ENCODE data around the gene PTPN3.

Gene PTPN3

DNA sequence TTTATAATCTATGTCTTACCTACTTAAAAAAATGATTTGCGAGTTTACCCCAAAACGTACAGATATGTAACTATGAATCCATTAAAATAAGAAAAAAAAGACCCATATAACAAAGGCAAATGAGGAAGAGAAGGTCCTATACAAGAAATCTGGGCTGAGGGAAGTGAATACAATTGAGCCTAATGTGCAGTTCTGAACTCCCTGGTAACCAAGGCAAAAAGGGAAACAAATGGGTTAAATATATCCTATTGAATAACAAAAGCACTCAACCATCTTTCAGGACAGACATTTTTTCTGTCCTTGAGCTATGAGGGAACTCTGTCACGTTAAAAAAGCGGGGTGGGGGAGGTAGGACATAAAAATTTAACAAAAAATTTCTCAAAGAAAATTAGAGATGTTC is 78.6 kb downstream of the PTPN3 start:
- no peak for DNase-seq

- no peak for DNase-seq
Observed at GRCh38 chr9:109418827-109419226, 79.3 kb downstream of the PTPN3 start.

GRCh38 chr9:109417585-109418544 is 80.2 kb downstream of the PTPN3 start:
- DNase-seq, result no peak

GRCh38 chr9:109417054-109417453 is 81.1 kb downstream of the PTPN3 start:
- no peak for DNase-seq

DNA sequence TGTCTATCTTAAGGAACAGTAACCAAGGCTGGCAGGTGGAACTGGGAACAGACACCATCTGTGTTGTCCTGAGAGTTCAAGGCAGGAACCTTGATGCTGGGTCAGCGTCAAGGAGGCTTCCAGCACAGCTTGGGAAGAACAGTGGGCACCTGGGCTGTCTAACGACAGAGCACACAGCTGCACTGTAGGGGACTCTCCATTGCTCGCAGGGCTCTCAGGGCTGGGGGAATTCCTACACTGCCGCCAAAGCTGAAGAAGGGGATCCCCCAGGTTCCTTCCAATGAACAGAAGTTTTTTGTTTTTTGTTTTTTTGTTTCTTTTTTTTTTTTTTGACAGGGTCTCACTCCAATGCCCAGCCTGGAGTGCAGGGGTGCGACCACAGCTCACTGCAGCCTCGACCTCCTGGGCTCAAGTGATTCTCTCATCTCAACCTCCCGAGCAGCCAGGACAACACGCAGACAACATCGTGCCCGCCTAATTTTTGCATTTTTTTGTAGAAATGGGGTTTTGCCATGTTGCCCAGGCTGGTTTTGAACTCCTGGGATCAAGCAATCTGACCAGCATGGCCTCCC is 81.9 kb downstream of the PTPN3 start:
- DNase-seq, result no peak

DNA sequence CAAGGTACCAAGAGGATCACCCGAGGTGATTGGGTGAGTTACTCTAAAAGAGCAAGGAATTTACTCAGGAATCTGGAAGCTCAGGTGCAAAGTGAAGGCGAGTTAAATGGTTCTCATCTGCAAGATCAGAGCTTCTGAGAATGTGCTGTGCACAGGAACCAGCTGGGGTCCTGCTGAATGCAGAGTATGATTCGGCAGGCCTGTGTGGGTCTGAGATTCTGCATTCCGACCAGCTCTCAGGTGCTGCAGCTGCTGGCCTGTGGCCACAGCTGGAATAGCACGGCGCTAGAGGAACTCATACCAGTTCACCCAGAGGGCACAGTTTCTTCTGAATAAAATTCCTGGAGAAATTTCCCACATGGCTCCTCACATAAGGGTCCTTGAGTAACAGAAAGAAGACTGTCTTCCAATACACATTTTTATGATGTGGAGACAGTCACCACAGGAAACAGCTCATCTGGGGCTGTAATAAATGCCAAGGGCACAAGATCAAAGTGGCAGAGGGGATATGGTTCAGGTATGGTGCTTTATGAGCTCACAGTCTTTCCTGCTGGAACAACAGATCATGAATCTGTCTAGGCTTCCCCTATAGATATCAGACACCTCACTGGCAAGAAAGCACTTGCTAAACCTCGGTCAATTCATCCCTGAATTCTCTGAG is 83.9 kb downstream of the PTPN3 start:
- no peak for DNase-seq

DNA sequence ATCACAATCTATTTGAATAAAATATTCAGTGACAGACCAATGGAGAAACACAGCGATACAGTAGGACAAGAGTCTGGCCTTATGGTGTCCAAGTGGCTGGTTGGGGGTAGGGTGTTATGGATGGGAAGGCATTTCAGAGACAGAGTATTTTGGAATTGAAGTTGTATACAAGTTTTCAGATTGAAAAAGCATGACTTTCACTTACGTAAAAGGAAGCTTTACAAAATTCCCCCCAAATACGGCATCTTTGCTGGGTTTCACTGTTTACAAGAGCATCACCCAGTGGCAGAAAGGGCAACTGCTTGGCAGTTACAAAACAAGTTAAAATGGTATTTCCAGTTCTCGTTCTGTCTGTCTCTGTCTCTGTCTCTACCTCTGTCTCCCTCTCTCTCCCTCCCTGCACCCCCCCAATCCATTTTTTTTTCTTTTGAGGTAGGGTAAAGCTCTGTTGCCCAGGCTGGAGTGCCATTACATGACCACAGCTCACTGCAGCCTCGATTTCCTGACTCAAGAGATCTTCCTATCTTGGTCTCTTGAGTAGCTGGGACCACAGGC is 86.2 kb downstream of the PTPN3 start:
- peak; percentile 9 for DNase-seq

DNA sequence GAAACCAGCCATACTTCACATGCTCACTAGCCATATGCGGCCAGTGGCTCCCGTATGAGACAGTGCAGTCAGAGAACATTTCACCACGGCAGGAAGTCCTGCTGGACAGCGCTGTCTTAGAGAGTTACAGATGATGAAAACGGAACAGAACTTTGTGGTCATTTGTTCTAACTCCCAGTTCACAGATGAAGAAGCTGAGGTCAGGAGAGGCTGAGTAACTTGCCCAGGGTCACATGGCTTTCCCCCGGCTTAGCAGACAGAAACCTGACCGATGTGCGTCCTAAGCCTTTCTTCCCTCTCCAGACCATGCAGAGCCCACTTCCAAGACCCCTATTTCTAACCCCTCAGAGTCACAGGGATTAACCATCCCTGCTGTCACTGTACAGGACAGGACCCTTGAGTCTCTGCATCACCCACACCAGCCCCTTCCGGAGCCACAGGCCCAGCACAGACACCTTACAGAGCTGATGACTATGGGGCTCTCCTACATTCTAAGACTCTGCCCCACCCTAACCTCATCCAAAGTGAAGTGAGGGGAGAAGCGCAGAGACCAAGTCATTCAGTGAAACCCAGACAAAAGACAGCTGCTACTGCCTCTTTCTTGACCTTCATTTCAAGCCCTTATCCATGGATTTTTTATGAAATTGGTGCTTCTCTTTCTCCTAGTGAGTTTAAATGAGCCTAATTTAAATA is 86.9 kb downstream of the PTPN3 start:
- DNase-seq, result no peak

DNA sequence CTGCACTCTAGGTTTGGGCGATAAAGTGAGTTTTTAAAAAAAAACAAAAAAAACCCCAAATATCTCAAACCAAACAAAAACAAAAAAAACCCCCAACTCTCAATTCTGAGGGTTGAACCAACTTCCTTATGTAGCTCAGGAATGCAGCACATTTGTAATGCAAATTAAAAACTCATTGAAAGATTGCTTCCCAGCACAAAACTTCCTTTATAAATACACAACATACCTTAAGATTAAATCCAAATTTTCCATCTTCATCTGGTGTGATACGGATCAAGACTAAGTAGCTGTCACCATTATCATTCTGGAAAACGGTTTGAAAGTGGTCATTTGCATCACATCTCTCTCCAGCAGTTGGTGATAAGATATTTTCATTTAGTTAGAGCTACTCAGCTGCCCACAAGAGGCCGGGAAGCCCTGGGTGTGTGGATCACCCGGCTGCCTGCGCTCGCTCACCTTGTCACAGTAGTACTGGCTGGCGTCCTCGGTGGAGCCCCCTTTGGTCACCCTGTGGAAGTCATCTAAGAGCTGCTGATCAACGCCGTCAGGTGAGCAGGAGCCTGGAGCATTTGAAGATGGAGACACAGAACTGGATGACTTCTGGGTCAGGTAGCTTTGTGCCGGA is 88.2 kb downstream of the PTPN3 start:
- no peak for DNase-seq

DNA sequence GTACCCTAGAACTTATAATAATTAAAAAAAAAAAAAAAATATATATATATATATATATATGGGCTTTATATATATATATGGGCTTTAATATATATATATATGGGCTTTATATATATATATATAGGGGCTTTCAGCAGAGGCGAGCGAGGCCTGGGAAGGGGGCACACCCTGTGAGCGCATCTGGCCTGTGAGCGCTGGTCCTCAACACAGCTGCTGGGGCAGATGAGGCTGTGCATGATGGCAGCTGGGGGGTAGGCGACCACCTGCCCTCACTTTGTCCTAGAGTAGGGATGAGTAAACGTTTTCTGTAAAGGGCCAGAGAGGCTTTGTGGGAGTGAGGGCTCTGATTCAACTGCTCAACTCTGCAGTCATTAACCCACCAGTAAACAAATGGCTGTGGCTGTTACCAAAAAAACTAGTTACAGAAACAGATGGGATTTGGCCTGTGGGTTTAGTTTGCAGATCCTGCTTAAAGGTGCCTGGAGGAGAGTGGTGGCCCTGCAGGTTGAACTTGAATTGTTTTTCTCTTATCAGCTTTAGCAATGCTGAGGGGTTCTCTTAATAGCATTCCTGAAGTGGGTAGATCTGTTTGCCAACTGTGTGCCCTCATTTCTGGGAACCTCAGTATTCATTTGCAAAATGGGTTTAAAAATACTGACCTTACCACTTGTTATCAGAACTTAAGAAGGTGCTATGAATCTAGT is 89.2 kb downstream of the PTPN3 start:
- no peak for DNase-seq

DNA sequence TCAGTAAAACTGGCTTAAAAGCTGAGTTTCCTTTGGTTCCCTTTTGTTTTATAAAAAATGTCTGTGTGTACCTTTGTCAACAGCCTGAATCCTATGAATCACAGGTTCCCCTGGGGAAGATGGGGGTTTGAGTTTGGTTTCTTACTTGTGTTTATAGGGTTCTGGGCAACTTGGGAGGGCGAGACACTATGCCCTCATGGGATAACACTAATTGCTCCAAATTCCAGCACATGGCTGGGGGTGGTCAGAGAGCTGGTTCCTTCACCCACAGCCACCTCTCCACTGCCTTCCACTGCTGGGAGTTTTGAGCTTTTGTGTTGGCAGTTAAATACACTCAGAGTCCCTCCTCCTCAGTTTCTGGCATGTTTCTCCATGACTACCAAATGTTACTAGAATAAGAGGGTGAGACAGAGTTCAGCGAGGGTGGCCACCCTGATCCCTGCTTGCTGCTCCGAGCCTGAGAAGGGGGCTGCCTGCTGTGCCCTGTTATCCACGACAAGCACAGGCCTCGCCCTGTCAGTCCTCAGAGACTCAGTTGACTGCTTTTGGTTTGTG is 94.3 kb downstream of the PTPN3 start:
- no peak for DNase-seq

DNA sequence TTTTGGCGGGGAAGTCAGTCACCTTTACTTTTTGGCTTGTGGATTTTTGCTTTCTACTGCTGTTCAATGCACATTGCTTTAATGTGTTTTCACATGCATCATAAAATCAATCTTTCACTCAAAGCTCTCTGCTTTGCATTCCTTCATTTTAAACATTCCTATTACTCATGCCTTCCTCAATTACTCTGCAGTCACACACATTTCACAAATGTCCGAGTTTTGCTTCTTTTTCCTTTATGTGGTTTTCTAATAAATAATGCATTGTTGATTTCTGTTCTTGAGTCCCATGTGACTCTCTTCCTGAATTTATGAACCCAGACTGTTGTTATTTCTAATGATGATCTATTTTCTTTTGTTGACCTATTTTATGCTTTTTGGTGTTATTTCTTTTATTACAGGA is 95.0 kb downstream of the PTPN3 start:
- no peak for DNase-seq

DNA sequence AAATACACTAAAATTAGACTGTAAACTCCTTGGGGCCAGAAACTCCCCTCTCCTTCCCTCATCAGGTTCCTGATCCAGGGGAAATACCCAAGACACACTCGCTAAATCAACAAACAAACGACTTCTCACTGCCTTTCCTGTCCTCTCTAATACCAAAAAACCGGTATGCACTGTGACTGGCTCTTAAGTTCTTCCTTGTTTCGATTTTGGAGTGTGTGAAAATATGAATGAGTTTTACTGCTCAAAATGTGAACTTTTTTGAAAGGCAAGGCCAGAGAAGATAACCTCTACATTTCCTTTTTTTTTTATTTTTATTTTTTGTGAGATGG is 96.2 kb downstream of the PTPN3 start:
- no peak for DNase-seq

DNA sequence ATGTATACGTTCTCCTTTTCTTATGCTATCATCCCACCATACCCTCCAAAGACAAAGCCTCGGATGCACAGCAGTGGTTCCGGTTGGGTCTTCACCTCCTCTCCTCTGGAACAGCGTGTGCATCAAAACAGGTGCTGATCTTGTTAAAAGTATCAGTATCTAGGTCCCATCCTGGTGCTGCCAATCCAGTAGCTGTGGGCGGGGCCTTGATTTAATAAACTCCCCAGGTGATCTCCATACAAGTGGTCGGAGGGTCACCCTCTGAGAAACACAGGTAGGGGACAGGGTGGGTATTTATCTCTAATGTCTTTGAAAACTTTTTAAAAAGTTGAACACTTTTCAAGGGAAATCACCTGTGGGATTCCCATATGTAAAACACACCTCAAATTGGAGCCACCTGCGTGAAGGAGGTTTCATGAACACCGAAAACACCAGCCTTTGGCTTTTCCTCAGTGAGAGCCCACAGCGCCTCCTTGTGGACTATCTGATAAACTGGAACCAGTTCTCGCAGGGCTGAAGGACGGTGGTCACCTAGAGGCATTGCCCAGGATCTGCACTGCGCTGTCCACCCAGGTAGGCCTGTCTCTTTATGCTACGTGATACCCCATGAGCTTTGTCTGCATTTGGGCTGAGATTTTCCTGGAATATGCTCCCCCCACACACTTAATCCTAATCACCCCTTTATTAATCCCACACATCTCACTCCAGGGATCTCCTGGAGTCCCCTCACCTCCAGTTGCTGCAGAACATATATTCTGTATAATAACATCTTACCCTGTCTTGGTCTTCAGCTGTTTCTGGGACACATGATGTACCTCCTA is 96.7 kb downstream of the PTPN3 start:
- peak; percentile 55 for DNase-seq

DNA sequence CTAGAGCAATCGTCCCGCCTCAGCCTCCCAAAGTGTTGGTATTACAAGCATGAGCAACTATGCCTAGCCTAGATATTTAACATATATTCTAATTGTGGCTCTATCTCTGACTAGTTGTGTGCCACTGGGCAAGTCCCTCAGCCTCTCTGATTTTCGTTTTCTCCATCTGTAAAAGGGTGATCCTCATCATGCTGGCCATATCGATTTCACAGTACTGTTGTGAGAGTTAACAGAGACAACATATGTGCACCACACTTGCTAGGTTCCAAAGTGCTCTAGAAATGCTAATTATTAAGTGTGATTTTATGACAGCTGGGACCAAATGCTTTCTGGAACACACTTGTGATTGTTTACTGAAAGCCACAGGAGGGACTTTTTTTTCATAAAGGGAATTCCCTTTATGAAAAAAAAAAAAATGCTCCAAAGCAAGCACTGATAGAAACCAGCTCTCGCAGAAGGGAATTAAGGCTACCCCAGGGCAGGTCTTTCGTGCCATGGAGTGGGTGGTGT is 98.8 kb downstream of the PTPN3 start:
- DNase-seq, result no peak

DNA sequence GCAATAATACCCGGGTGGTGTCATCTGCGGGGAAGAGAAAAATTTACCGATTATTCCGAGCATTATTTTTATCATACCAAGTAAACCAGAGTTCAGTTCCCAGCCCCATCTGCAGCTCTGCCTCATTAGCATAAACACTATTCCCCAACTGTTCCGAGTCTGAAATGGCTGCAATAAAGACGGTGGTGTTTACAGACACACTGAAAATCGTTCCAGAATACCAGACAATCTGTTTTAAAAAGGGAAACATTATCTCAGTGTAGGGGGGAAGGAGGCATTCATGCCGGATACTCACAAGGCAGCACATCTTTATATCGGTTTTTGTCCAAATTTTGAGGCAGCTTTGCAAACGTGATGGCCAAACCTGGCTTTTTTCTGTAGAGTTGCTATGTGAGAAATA is 106.9 kb downstream of the PTPN3 start:
- no peak for DNase-seq

- DNase-seq, result no peak
Observed at GRCh38 chr9:109387856-109388255, 110.3 kb downstream of the PTPN3 start.

- no peak for DNase-seq
Observed at GRCh38 chr9:109387206-109387605, 110.9 kb downstream of the PTPN3 start.

DNA sequence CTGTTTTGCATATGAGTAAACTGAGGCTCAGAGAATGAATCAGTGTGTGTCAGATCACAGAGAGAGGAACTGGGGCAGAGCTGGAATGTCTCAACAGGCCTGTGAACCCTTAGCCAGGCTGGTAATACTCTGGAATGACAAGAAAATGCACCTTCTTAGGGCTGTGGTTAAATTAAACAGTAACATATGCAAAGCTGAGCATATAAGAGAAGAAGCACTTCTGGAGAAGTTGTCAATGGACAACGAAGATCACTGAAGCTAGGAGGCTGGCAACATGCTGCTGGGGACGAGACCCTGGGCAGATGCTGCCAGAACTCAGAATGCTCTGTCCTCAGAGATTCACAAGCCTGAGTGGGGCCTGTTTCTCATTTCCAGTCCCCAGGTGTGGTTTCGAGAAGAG is 112.6 kb downstream of the PTPN3 start:
- DNase-seq, result no peak

- no peak for DNase-seq
Observed at GRCh38 chr9:109383947-109384346, 114.2 kb downstream of the PTPN3 start.

DNA sequence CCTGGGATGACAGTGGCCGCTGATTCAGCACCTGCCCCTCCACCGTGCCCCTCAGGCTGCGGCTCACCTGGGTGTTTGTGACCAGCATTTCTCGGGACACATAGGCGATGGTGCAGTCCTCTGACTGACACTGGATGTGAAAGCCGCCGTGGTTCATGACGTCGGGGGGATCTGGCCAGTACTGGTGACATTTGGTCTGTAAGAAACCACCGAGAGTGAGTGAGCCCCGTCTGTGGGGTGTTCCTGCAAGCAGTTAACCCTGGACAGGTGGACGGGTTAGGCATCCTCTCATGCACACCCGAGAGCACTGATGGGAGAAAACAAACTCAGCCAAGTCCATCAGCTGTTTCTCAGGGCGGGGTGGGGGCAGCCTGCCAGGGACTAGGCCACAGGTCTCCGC is 114.8 kb downstream of the PTPN3 start:
- DNase-seq, result no peak

Data from suppressor macrophage treated with lipopolysaccharide for 4 hours (primary cell).